ENCODE data around the gene RASGRP3.

DNA sequence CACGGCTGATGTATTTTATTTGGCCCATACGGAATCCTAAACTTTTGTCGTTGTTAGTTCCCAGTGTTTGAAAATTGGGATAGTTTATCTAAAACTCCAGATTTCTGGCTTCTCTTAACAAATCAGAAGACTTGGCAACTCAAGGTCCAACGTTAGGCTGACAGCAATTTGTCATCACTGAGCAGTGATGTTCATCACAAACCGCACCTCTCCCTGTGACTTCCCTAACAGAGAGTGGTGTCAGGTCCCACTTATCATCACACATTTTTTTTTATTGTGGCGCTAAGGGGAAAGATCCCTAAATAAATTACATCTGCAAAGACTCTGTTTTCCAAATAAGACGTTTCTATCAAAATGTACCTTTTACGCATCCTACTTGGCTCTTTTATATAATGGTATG lies 55.7 kb downstream of the RASGRP3 start:
- TF ChIP-seq, protein P1, sequence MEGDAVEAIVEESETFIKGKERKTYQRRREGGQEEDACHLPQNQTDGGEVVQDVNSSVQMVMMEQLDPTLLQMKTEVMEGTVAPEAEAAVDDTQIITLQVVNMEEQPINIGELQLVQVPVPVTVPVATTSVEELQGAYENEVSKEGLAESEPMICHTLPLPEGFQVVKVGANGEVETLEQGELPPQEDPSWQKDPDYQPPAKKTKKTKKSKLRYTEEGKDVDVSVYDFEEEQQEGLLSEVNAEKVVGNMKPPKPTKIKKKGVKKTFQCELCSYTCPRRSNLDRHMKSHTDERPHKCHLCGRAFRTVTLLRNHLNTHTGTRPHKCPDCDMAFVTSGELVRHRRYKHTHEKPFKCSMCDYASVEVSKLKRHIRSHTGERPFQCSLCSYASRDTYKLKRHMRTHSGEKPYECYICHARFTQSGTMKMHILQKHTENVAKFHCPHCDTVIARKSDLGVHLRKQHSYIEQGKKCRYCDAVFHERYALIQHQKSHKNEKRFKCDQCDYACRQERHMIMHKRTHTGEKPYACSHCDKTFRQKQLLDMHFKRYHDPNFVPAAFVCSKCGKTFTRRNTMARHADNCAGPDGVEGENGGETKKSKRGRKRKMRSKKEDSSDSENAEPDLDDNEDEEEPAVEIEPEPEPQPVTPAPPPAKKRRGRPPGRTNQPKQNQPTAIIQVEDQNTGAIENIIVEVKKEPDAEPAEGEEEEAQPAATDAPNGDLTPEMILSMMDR (IDR thresholded peaks at IDR 0.05), result no peak
- no peak for TF ChIP-seq MAZ (IDR thresholded peaks at IDR 0.05; ENCODE audit: borderline replicate concordance, low read depth, low read length)
- TF ChIP-seq RCOR1 (IDR thresholded peaks at IDR 0.05; ENCODE audit: low read depth, low read length), result no peak
- no peak for TF ChIP-seq RFX5 (IDR thresholded peaks at IDR 0.05)
- no peak for TF ChIP-seq NR3C1 (IDR thresholded peaks at IDR 0.05)
- no peak for TF ChIP-seq FOSL2 (IDR thresholded peaks at IDR 0.05)
- TF ChIP-seq FOSL2 (CRISPR knock-in tag; IDR thresholded peaks at IDR 0.05), result no peak
- TF ChIP-seq, protein P2, sequence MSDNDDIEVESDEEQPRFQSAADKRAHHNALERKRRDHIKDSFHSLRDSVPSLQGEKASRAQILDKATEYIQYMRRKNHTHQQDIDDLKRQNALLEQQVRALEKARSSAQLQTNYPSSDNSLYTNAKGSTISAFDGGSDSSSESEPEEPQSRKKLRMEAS (IDR thresholded peaks at IDR 0.05), result no peak
- TF ChIP-seq, protein P3, sequence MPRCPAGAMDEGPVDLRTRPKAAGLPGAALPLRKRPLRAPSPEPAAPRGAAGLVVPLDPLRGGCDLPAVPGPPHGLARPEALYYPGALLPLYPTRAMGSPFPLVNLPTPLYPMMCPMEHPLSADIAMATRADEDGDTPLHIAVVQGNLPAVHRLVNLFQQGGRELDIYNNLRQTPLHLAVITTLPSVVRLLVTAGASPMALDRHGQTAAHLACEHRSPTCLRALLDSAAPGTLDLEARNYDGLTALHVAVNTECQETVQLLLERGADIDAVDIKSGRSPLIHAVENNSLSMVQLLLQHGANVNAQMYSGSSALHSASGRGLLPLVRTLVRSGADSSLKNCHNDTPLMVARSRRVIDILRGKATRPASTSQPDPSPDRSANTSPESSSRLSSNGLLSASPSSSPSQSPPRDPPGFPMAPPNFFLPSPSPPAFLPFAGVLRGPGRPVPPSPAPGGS (IDR thresholded peaks at IDR 0.05), result no peak
